ENCODE measurements around the gene KMO.

Gene KMO

GRCh38 chr1:241548008-241548407 lies 15.8 kb downstream of the KMO start:
- H3K4me3 ChIP-seq (ENCODE audit: low read length): no peak overlapping the region
- H3K27ac ChIP-seq (ENCODE audit: low read length): no peak overlapping the region
- H3K27me3 ChIP-seq (ENCODE audit: control insufficient read depth, insufficient read depth, low read length): no peaks in the 10 kb centered on the region
- H3K4me1 ChIP-seq (ENCODE audit: control insufficient read depth, low read depth, low read length): no peaks in the 10 kb centered on the region
- no peak overlapping the region for H3K9ac ChIP-seq (ENCODE audit: low read length)
- H3K9me3 ChIP-seq (ENCODE audit: control insufficient read depth, low read depth, low read length): no peaks in the 10 kb centered on the region
- H3K36me3 ChIP-seq (ENCODE audit: control insufficient read depth, low read depth, low read length): no peaks in the 10 kb centered on the region

GRCh38 chr1:241550318-241550717 lies 18.1 kb downstream of the KMO start:
- Histone ChIP-seq H3K27me3 (ENCODE audit: control insufficient read depth, insufficient read depth, low read length) (no peaks in the 10 kb centered on the region), H3K4me3 (ENCODE audit: low read length) (no peak overlapping the region), H3K9me3 (ENCODE audit: control insufficient read depth, low read depth, low read length) (no peaks in the 10 kb centered on the region), H3K36me3 (ENCODE audit: control insufficient read depth, low read depth, low read length) (no peaks in the 10 kb centered on the region), H3K9ac (ENCODE audit: low read length) (no peak overlapping the region), H3K4me1 (ENCODE audit: control insufficient read depth, low read depth, low read length) (no peaks in the 10 kb centered on the region), H3K27ac (ENCODE audit: low read length) (no peak overlapping the region)

- Histone ChIP-seq H3K27ac (ENCODE audit: low read length) (no peak overlapping the region), H3K9me3 (ENCODE audit: control insufficient read depth, low read depth, low read length) (no peaks in the 10 kb centered on the region), H3K4me1 (ENCODE audit: control insufficient read depth, low read depth, low read length) (no peaks in the 10 kb centered on the region), H3K27me3 (ENCODE audit: control insufficient read depth, insufficient read depth, low read length) (no peaks in the 10 kb centered on the region), H3K4me3 (ENCODE audit: low read length) (no peak overlapping the region), H3K9ac (ENCODE audit: low read length) (no peak overlapping the region), H3K36me3 (ENCODE audit: control insufficient read depth, low read depth, low read length) (no peaks in the 10 kb centered on the region)
Observed at GRCh38 chr1:241551759-241552638, 19.8 kb downstream of the KMO start.

- H3K27me3 ChIP-seq (ENCODE audit: control insufficient read depth, insufficient read depth, low read length): no peaks in the 10 kb centered on the region
- no peak overlapping the region for H3K4me3 ChIP-seq (ENCODE audit: low read length)
- H3K27ac ChIP-seq (ENCODE audit: low read length): no peak overlapping the region
- no peak overlapping the region for H3K9ac ChIP-seq (ENCODE audit: low read length)
- H3K36me3 ChIP-seq (ENCODE audit: control insufficient read depth, low read depth, low read length): no peaks in the 10 kb centered on the region
- H3K9me3 ChIP-seq (ENCODE audit: control insufficient read depth, low read depth, low read length): no peaks in the 10 kb centered on the region
- no peaks in the 10 kb centered on the region for H3K4me1 ChIP-seq (ENCODE audit: control insufficient read depth, low read depth, low read length)
Observed at GRCh38 chr1:241553886-241554592, 21.9 kb downstream of the KMO start.

- H3K27ac ChIP-seq (ENCODE audit: low read length): no peak overlapping the region
- no peaks in the 10 kb centered on the region for H3K4me1 ChIP-seq (ENCODE audit: control insufficient read depth, low read depth, low read length)
- no peak overlapping the region for H3K4me3 ChIP-seq (ENCODE audit: low read length)
- H3K9me3 ChIP-seq (ENCODE audit: control insufficient read depth, low read depth, low read length): no peaks in the 10 kb centered on the region
- no peaks in the 10 kb centered on the region for H3K27me3 ChIP-seq (ENCODE audit: control insufficient read depth, insufficient read depth, low read length)
- no peak overlapping the region for H3K9ac ChIP-seq (ENCODE audit: low read length)
- no peaks in the 10 kb centered on the region for H3K36me3 ChIP-seq (ENCODE audit: control insufficient read depth, low read depth, low read length)
Observed at GRCh38 chr1:241555526-241555925, 23.3 kb downstream of the KMO start.

GRCh38 chr1:241557031-241557430 lies 24.9 kb downstream of the KMO start:
- no peak overlapping the region for H3K27ac ChIP-seq (ENCODE audit: low read length)
- no peaks in the 10 kb centered on the region for H3K9me3 ChIP-seq (ENCODE audit: control insufficient read depth, low read depth, low read length)
- no peaks in the 10 kb centered on the region for H3K27me3 ChIP-seq (ENCODE audit: control insufficient read depth, insufficient read depth, low read length)
- no peak overlapping the region for H3K4me3 ChIP-seq (ENCODE audit: low read length)
- H3K4me1 ChIP-seq (ENCODE audit: control insufficient read depth, low read depth, low read length): no peaks in the 10 kb centered on the region
- H3K36me3 ChIP-seq (ENCODE audit: control insufficient read depth, low read depth, low read length): no peaks in the 10 kb centered on the region
- H3K9ac ChIP-seq (ENCODE audit: low read length): no peak overlapping the region

- no peaks in the 10 kb centered on the region for H3K36me3 ChIP-seq (ENCODE audit: control insufficient read depth, low read depth, low read length)
Observed at GRCh38 chr1:241557551-241558193, 25.5 kb downstream of the KMO start.

GRCh38 chr1:241560146-241560848 lies 28.1 kb downstream of the KMO start:
- Histone ChIP-seq H3K4me1 (ENCODE audit: control insufficient read depth, low read depth, low read length) (no peaks in the 10 kb centered on the region), H3K27ac (ENCODE audit: low read length) (no peak overlapping the region), H3K9me3 (ENCODE audit: control insufficient read depth, low read depth, low read length) (no peaks in the 10 kb centered on the region), H3K36me3 (ENCODE audit: control insufficient read depth, low read depth, low read length) (no peaks in the 10 kb centered on the region), H3K9ac (ENCODE audit: low read length) (no peak overlapping the region), H3K27me3 (ENCODE audit: control insufficient read depth, insufficient read depth, low read length) (no peaks in the 10 kb centered on the region), H3K4me3 (ENCODE audit: low read length) (no peak overlapping the region)

More at GRCh38 chr1:241557551-241558193, 25.5 kb downstream of the KMO start:
- Histone ChIP-seq H3K27ac (ENCODE audit: low read length) (no peak overlapping the region), H3K27me3 (ENCODE audit: control insufficient read depth, insufficient read depth, low read length) (no peaks in the 10 kb centered on the region), H3K4me3 (ENCODE audit: low read length) (no peak overlapping the region), H3K9me3 (ENCODE audit: control insufficient read depth, low read depth, low read length) (no peaks in the 10 kb centered on the region), H3K9ac (ENCODE audit: low read length) (no peak overlapping the region), H3K4me1 (ENCODE audit: control insufficient read depth, low read depth, low read length) (no peaks in the 10 kb centered on the region)

- H3K4me1 ChIP-seq (ENCODE audit: control insufficient read depth, low read depth, low read length): no peaks in the 10 kb centered on the region
- H3K9ac ChIP-seq (ENCODE audit: low read length): no peak overlapping the region
- H3K27ac ChIP-seq (ENCODE audit: low read length): no peak overlapping the region
- no peaks in the 10 kb centered on the region for H3K9me3 ChIP-seq (ENCODE audit: control insufficient read depth, low read depth, low read length)
- no peaks in the 10 kb centered on the region for H3K36me3 ChIP-seq (ENCODE audit: control insufficient read depth, low read depth, low read length)
- H3K27me3 ChIP-seq (ENCODE audit: control insufficient read depth, insufficient read depth, low read length): no peaks in the 10 kb centered on the region
- no peak overlapping the region for H3K4me3 ChIP-seq (ENCODE audit: low read length)
Observed at GRCh38 chr1:241560849-241561187, 28.6 kb downstream of the KMO start.

- no peak overlapping the region for H3K4me3 ChIP-seq (ENCODE audit: low read length)
- no peaks in the 10 kb centered on the region for H3K27me3 ChIP-seq (ENCODE audit: control insufficient read depth, insufficient read depth, low read length)
- no peaks in the 10 kb centered on the region for H3K9me3 ChIP-seq (ENCODE audit: control insufficient read depth, low read depth, low read length)
- no peak overlapping the region for H3K9ac ChIP-seq (ENCODE audit: low read length)
- H3K36me3 ChIP-seq (ENCODE audit: control insufficient read depth, low read depth, low read length): no peaks in the 10 kb centered on the region
- no peak overlapping the region for H3K27ac ChIP-seq (ENCODE audit: low read length)
- no peaks in the 10 kb centered on the region for H3K4me1 ChIP-seq (ENCODE audit: control insufficient read depth, low read depth, low read length)
Observed at GRCh38 chr1:241569848-241570247, 37.7 kb downstream of the KMO start.

GRCh38 chr1:241574154-241574553 lies 42.0 kb downstream of the KMO start:
- Histone ChIP-seq H3K4me1 (ENCODE audit: control insufficient read depth, low read depth, low read length) (no peaks in the 10 kb centered on the region), H3K27ac (ENCODE audit: low read length) (no peak overlapping the region), H3K27me3 (ENCODE audit: control insufficient read depth, insufficient read depth, low read length) (no peaks in the 10 kb centered on the region), H3K36me3 (ENCODE audit: control insufficient read depth, low read depth, low read length) (no peaks in the 10 kb centered on the region), H3K9ac (ENCODE audit: low read length) (no peak overlapping the region), H3K9me3 (ENCODE audit: control insufficient read depth, low read depth, low read length) (no peaks in the 10 kb centered on the region), H3K4me3 (ENCODE audit: low read length) (no peak overlapping the region)
